PC-9 (cell line): ENCODE results near the gene METTL9. TPM values are rescaled to one million over a fixed set of nuclear protein-coding genes. Genes with fewer than 3 reads are reported as not detected.

ENCODE experiments used
- BruUV-seq: library from RNA; stranded (reverse); fragments of 400-500 nt; replicated peaks from 2 replicates; lab custom pipeline; 2021; lab: Mats Ljungman, UMichigan
- CTCF ChIA-PET: fragments of 300-600 bp; sonication (Branson Sonifier 250); formaldehyde crosslinking; loops from one replicate; lab custom pipeline; 2022; ENCODE audit warnings: antibody characterized with exemption; lab: Charles Lee
- POLR2A ChIA-PET: fragments of 300-600 bp; sonication (Branson Sonifier 250); formaldehyde crosslinking; loops from one replicate; lab custom pipeline; 2022; ENCODE audit warnings: antibody characterized with exemption; ENCODE audit not compliant: unreplicated experiment; lab: Charles Lee
- DNase-seq, 2 experiments: peaks; one replicate each; pipeline versions ENCODE4 v3.0.0 to v3.0.0-alpha.2; 2015 to 2022; ENCODE audit warnings: mixed read lengths in 1 of 2
- H2AFZ ChIP-seq: fragments of 200-600 bp; sonication (generic); 2 replicates; pipeline ENCODE4 v1.8.1; 2017; ENCODE audit warnings: antibody characterized with exemption
- H3F3A ChIP-seq: fragments of 200-600 bp; sonication (generic); 2 replicates; pipeline ENCODE4 v1.8.1; 2017; ENCODE audit warnings: antibody characterized with exemption, mild to moderate bottlenecking, low read depth; ENCODE audit not compliant: insufficient read depth
- H3K27ac ChIP-seq: fragments of 200-600 bp; sonication (generic); 2 replicates; pipeline ENCODE4 v1.6.1; 2016; ENCODE audit warnings: mixed run types
- H3K27me3 ChIP-seq: fragments of 200-600 bp; sonication (generic); 2 replicates; pipeline ENCODE4 v1.6.1; 2016; ENCODE audit warnings: low read depth, mixed run types; ENCODE audit not compliant: insufficient read depth
- H3K36me3 ChIP-seq: fragments of 200-600 bp; sonication (generic); 2 replicates; pipeline ENCODE4 v1.6.1; 2016; ENCODE audit warnings: low read depth, mixed run types
- H3K4me1 ChIP-seq: fragments of 200-600 bp; sonication (generic); replicated peaks from 2 replicates; pipeline ENCODE4 v1.6.1; 2016; ENCODE audit warnings: mixed run types; ENCODE audit not compliant: insufficient read depth
- H3K4me2 ChIP-seq: fragments of 200-600 bp; sonication (generic); 2 replicates; pipeline ENCODE4 v1.6.1; 2017; ENCODE audit warnings: mixed run types
- H3K4me3 ChIP-seq: fragments of 200-600 bp; sonication (generic); 2 replicates; pipeline ENCODE4 v1.6.1; 2016; ENCODE audit warnings: mixed run types
- H3K79me2 ChIP-seq: fragments of 200-600 bp; sonication (generic); 2 replicates; pipeline ENCODE4 v1.6.1; 2017; ENCODE audit warnings: low read depth, mixed run types
- H3K9me2 ChIP-seq: fragments of 200-600 bp; sonication (generic); 2 replicates; pipeline ENCODE4 v1.8.1; 2017; ENCODE audit warnings: mild to moderate bottlenecking; ENCODE audit not compliant: insufficient read depth
- H3K9me3 ChIP-seq: fragments of 200-600 bp; sonication (generic); 2 replicates; pipeline ENCODE4 v1.8.1; 2016; ENCODE audit warnings: low read depth; ENCODE audit not compliant: insufficient read depth
- H4K20me1 ChIP-seq: fragments of 200-600 bp; sonication (generic); 2 replicates; pipeline ENCODE4 v1.8.1; 2017; ENCODE audit not compliant: insufficient read depth
- CTCF ChIP-seq: fragments of 200-600 bp; sonication (generic); conservative IDR thresholded peaks from 2 replicates; pipeline ENCODE4 v1.6.1; 2017; ENCODE audit warnings: mixed run types, antibody characterized with exemption, mild to moderate bottlenecking, moderate library complexity
- EZH2 ChIP-seq: fragments of 200-600 bp; sonication (generic); IDR thresholded peaks from 2 replicates; pipeline ENCODE4 v1.8.0; 2017; ENCODE audit warnings: antibody characterized with exemption, low read depth
- intact Hi-C: fragments of 100-400 bp; cut with micrococcal nuclease; formaldehyde crosslinking; loops from one replicate; pipeline ENCODE4 v1.10.0; 2022; ENCODE audit not compliant: unreplicated experiment
- total RNA-seq: library from RNA; stranded (reverse); gene quantifications from 2 replicates; pipeline ENCODE4 v1.2.3, GENCODE V29; 2021

METTL9 gene
- total RNA-seq, 1 experiment from 2014 or later: 136 TPM

- Histone ChIP-seq H3K4me2 (no peak overlapping the region), H3K36me3 (peaks cover 49% of the 10 kb centered on the region), H3K79me2 (peaks cover 50% of the 10 kb centered on the region), H3K9me2 (no peaks in the 10 kb centered on the region), H3K27ac (peak overlapping the region; percentile 100), H3K27me3 (no peaks in the 10 kb centered on the region), H3K4me1 (peaks cover 53% of the 10 kb centered on the region), H3K4me3 (no peak overlapping the region), H2AFZ (no peak overlapping the region), H4K20me1 (no peaks in the 10 kb centered on the region), H3F3A (peaks cover 72% of the 10 kb centered on the region), H3K9me3 (peaks cover 4% of the 10 kb centered on the region; the same call in 1 of the 2 replicates)
- BruUV-seq: no TSS peak
- POLR2A ChIA-PET: no interaction called here
- intact Hi-C loops: no loop called here
- no peak for DNase-seq
- CTCF ChIA-PET: no interaction called here
- TF ChIP-seq CTCF: no peak
- no peak for TF ChIP-seq EZH2
Measured at GRCh38 chr16:21625026-21625425, 25.6 kb downstream of the METTL9 start.

- H3K9me2 ChIP-seq: no peaks in the 10 kb centered on the region
- peaks cover 71% of the 10 kb centered on the region for H3K4me1 ChIP-seq
- BruUV-seq: TSS peak; percentile 11
- peaks cover 86% of the 10 kb centered on the region for H3F3A ChIP-seq
- intact Hi-C loops: no loop called here
- POLR2A ChIA-PET: interaction anchor here (0.5 kb wide), 1 partner anchor 645 kb away, joined by 5 read pairs; no protein-coding TSS in a partner anchor
- peak overlapping the region; percentile 92 for H3K4me2 ChIP-seq
- DNase-seq: peak; percentile 34 to 95
- no peak for TF ChIP-seq EZH2
- no peak for TF ChIP-seq CTCF
- peaks cover 43% of the 10 kb centered on the region for H3K36me3 ChIP-seq
- H3K27ac ChIP-seq: peak overlapping the region; percentile 100
- peak overlapping the region; percentile 51; the same call in 1 of the 2 replicates for H3K4me3 ChIP-seq
- H3K27me3 ChIP-seq: no peaks in the 10 kb centered on the region
- CTCF ChIA-PET: interaction anchor here (0.6 kb wide), 1 partner anchor 14 kb away, joined by 6 read pairs; no protein-coding TSS in a partner anchor
- peaks cover 5% of the 10 kb centered on the region; the same call in 1 of the 2 replicates for H3K9me3 ChIP-seq
- peaks cover 45% of the 10 kb centered on the region for H3K79me2 ChIP-seq
- no peaks in the 10 kb centered on the region for H4K20me1 ChIP-seq
- peak overlapping the region; percentile 79 for H2AFZ ChIP-seq
Measured at GRCh38 chr16:21626659-21627277, 27.4 kb downstream of the METTL9 start.

DNA sequence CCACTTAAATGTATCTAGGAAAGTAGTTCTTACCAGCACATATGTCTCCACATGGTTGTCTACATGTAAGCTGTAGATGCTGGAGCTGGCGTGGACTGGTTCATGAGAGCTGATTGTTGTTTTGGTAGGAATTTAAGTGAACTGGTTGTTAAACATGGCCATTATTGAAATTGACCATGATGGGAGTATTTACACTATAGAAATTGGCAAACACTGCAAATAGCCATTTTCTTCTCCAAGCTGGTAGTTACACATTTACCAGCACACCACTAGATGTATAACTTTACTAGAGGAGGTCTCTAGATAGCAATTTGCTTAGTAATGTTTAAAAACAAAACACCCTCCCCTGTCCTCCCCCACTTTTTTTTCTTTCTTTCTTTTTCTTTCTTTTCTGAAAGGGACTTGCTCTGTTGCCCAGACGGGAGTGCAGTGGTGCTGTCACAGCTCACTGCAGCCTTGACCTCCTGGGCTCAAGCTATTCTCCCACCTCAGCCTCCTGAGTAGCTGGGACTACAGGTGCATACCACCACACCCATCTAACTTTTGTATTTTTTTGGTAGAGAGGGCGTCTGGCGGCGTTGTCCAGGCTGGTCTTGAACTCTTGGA is 28.8 kb downstream of the METTL9 start:
- DNase-seq: no peak
- H3K27me3 ChIP-seq: no peaks in the 10 kb centered on the region
- peaks cover 39% of the 10 kb centered on the region for H3K36me3 ChIP-seq
- peak overlapping the region; percentile 100 for H3K27ac ChIP-seq
- H3K4me1 ChIP-seq: peaks cover 85% of the 10 kb centered on the region
- H3F3A ChIP-seq: peaks cover 83% of the 10 kb centered on the region
- CTCF ChIA-PET: no interaction called here
- no peaks in the 10 kb centered on the region for H3K9me2 ChIP-seq
- peak overlapping the region; percentile 24; the same call in 1 of the 2 replicates for H3K4me2 ChIP-seq
- no peak overlapping the region for H3K4me3 ChIP-seq
- no peak overlapping the region for H2AFZ ChIP-seq
- H4K20me1 ChIP-seq: no peaks in the 10 kb centered on the region
- BruUV-seq: no TSS peak
- intact Hi-C loops: no loop called here
- H3K79me2 ChIP-seq: peaks cover 59% of the 10 kb centered on the region
- H3K9me3 ChIP-seq: peaks cover 5% of the 10 kb centered on the region; the same call in 1 of the 2 replicates
- TF ChIP-seq CTCF: no peak
- TF ChIP-seq EZH2: no peak
- POLR2A ChIA-PET: interaction anchor here (0.6 to 0.8 kb wide), 3 partner anchors 28 to 1807 kb away, joined by 3 to 6 read pairs (median 3); no protein-coding TSS in a partner anchor
